HG02588 (cell line): ENCODE results near the gene GJB1.
"Not testable (repeated sequence)": the region's sequence is repeated elsewhere in the genome, so short reads cannot be mapped to it uniquely, and the experiment has no call there.

Experiments
- ATAC-seq: cut with Tn5 transposase; IDR thresholded peaks from one replicate; pipeline ENCODE4 v1.9.1; 2021; ENCODE audit warnings: mild to moderate bottlenecking, moderate library complexity; ENCODE audit not compliant: unreplicated experiment

The GJB1 gene

GRCh38 chrX:71222929-71223328, at the start of gene GJB1:
GJB1 (plus strand) TSS chrX:71223224; CDS start chrX:71223708, 484 bp downstream.
- ATAC-seq: no peak

- no peak for ATAC-seq
These were observed 49.6 kb upstream of the GJB1 start for GRCh38 chrX:71173440-71173839.

GRCh38 chrX:71174795-71175194, 48.2 kb upstream of the GJB1 start:
- no peak for ATAC-seq

GRCh38 chrX:71175531-71175930, 47.5 kb upstream of the GJB1 start:
- no peak for ATAC-seq

- ATAC-seq: no peak
These were observed 45.7 kb upstream of the GJB1 start for GRCh38 chrX:71177327-71177726.

- ATAC-seq: no peak
These were observed 44.1 kb upstream of the GJB1 start for GRCh38 chrX:71178908-71179307.

GRCh38 chrX:71180579-71181265, 42.3 kb upstream of the GJB1 start:
- ATAC-seq: not testable (repeated sequence)

- ATAC-seq: peak; percentile 39
These were observed 41.5 kb upstream of the GJB1 start for GRCh38 chrX:71181558-71181909.

GRCh38 chrX:71181910-71182799, 40.9 kb upstream of the GJB1 start:
- ATAC-seq: peak; percentile 88

GRCh38 chrX:71182871-71183270, 40.2 kb upstream of the GJB1 start:
- ATAC-seq: no peak

- no peak for ATAC-seq
These were observed 39.7 kb upstream of the GJB1 start for GRCh38 chrX:71183341-71183740.

GRCh38 chrX:71184092-71184491, 38.9 kb upstream of the GJB1 start:
- ATAC-seq: no peak

- no peak for ATAC-seq
These were observed 38.1 kb upstream of the GJB1 start for GRCh38 chrX:71184803-71185495.

- no peak for ATAC-seq
These were observed 31.8 kb upstream of the GJB1 start for GRCh38 chrX:71191248-71191647.

- ATAC-seq: no peak
These were observed 26.9 kb upstream of the GJB1 start for GRCh38 chrX:71195964-71196649.

GRCh38 chrX:71198066-71198465, 25.0 kb upstream of the GJB1 start:
- peak; percentile 79 for ATAC-seq

- no peak for ATAC-seq
These were observed 23.6 kb upstream of the GJB1 start for GRCh38 chrX:71199252-71200008.

- no peak for ATAC-seq
These were observed 12.2 kb upstream of the GJB1 start for GRCh38 chrX:71210816-71211215.

GRCh38 chrX:71212536-71212935, 10.5 kb upstream of the GJB1 start:
- no peak for ATAC-seq

GRCh38 chrX:71214152-71214551, 8.9 kb upstream of the GJB1 start:
- no peak for ATAC-seq
